GM12865 (cell line): ENCODE data around the gene PDE8B.

Experiments
- DNase-seq: peaks from one replicate; pipeline ENCODE4 v3.0.0; 2010; ENCODE audit warnings: low read depth
- H3K4me3 ChIP-seq: 2 replicates; pipeline ENCODE4 v1.5.1; 2011; ENCODE audit warnings: mild to moderate bottlenecking, low read depth, low read length, control low read depth
- TF ChIP-seq, protein P1 (sequence below): IDR thresholded peaks from 2 replicates; pipeline ENCODE4 v1.5.1; 2011; ENCODE audit warnings: low read length, control low read depth, low read depth, inconsistent platforms; ENCODE audit not compliant: insufficient read depth; ENCODE audit errors: missing control alignments

The PDE8B gene

DNA sequence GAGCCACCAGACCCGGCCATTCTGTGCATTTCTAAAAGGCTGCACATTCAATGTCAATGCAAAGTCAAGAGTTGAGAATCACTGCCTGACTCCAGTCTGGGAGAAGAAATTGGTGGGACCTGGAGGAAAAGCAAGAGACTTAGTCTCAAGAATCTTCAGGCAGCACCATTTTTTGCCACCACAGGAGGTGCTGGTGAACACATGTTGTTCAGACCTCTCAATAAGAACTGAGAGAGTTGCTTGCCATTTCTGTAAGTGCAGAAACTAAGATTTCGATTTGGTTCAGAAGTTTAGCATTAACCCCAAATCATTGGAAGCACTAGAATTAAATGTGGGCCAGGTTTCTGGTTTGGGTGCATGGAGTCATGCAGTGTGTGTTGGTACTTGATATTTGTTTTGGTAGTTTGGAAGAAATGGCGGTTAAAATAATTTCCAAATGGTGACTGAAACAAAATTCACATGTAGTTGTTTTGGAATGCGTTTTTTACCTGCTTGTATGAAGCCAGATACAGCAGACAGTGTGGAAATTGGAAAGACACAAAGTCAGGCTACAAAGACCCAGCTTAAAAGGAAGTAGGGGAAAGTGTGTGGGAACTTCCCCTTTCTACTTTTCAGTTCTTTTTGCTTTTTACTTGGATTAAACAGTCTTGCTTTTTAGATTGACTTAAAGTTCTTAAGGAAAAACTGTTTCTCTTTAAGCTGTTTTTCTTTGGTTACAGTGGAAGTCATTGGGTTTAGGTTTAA lies 20.4 kb downstream of the PDE8B start:
- TF ChIP-seq, protein P1, sequence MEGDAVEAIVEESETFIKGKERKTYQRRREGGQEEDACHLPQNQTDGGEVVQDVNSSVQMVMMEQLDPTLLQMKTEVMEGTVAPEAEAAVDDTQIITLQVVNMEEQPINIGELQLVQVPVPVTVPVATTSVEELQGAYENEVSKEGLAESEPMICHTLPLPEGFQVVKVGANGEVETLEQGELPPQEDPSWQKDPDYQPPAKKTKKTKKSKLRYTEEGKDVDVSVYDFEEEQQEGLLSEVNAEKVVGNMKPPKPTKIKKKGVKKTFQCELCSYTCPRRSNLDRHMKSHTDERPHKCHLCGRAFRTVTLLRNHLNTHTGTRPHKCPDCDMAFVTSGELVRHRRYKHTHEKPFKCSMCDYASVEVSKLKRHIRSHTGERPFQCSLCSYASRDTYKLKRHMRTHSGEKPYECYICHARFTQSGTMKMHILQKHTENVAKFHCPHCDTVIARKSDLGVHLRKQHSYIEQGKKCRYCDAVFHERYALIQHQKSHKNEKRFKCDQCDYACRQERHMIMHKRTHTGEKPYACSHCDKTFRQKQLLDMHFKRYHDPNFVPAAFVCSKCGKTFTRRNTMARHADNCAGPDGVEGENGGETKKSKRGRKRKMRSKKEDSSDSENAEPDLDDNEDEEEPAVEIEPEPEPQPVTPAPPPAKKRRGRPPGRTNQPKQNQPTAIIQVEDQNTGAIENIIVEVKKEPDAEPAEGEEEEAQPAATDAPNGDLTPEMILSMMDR: peak; percentile 20
- H3K4me3 ChIP-seq: no peak overlapping the region
- DNase-seq: peak; percentile 39

DNA sequence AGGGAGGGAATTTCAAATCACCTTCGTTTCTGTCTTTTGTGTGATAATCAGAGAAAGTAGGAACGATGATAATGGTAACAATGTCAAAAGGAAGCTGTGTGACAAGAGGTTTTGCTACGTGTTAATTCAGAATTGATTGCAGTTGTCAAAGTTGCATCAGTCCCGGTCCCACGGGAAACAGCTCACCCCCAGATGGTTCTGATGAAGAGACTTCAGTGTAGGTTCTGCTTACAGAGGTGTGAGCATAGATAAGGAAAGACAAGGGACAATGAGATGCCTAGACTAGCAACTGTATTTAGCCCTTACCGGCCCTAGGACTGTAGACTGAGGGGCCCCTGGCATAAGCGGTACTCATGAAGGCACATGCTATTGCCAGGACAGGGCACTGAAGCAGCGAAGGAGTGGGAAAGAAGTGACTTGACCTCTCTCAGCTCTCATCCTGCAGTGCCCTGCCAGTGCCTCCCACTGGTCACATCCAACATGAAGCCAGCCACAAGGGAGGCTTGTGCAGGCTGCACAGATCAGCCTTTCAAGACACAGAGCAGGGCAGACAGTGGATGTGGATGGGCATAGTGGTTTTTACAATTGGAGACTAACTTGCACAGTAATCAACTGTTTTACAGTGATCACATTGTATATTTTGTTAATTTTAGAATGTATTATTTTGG lies 21.1 kb downstream of the PDE8B start:
- DNase-seq: no peak
- no peak overlapping the region for H3K4me3 ChIP-seq
- TF ChIP-seq, protein P1: no peak

DNA sequence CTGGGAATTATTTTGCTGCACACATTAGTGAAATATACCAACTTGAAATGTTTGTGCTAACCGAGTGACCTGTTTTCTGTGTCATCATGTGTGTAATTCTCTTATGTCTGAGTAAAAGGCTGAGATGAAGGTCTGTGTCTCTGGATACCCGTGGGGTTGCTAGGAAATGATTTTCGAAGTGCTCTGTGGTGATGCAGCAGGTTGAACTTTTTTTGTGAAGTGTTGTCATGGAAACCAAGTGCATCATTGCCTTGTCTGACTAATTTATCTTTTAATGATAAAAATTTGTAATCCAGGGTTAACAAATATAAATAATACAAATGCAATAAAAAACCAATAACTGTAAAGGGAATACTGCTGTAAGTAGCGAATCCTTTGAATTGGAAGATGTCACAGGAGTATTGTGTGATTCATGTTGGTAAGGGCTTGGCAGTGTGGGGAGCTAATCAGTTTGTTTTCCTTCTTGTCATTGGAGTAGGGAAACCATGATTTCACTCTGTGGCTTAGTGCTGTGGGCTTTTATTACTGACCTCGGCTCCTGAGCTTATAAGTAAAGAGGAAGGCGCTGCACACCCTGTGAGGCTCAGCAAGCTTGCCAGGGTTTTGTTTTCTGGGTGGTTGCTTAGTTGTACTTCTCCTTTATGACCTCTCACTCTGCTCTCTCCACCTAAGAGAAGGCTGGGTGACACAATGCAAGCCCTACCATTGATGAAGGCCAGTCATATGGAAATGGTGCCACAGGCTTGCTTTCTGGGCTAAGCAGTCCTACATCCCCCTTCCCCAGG lies 22.3 kb downstream of the PDE8B start:
- peak; percentile 40 for DNase-seq
- no peak overlapping the region for H3K4me3 ChIP-seq
- TF ChIP-seq, protein P1: no peak

DNA sequence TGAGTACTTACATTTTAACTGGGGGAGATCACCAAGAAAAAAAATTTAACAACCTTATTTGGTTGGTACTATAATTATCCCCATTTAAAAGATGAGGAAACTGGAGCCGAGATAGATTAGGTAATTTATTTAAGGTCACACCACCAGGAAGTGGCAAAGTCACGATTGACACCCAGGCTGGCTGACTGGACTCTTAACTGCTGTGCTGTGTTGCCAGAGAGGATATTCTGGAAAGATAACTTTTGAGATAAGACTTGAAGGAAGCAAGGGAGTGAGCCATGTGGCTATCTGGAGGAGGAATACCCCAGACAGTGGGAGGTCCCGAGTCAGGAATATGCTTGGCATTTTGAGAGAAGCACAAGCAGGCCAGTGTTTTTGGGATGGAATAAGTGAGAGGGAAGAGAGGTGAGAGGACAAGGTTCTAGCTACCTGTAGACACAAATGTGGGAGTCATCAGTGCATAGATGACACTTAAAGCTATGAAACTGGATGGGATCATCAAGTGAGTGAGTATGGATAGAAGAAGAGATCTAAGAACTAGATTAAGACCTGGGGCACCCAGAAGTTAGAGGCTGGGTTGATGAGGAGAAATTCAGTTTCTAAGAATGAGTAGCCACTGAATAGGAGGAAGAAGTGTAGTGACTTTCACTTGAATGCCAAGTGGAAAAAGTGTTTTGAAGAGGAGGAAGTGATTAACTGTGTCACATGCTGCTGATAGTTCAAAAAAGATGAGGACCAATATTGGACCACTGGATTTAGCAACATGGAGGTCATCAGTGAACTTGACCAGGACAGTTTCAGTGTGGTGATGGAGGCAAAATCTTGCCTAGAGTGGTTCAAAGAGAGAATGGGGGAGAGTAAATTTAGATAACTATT lies 25.6 kb downstream of the PDE8B start:
- TF ChIP-seq, protein P1: no peak
- no peak for DNase-seq
- H3K4me3 ChIP-seq: no peak overlapping the region

DNA sequence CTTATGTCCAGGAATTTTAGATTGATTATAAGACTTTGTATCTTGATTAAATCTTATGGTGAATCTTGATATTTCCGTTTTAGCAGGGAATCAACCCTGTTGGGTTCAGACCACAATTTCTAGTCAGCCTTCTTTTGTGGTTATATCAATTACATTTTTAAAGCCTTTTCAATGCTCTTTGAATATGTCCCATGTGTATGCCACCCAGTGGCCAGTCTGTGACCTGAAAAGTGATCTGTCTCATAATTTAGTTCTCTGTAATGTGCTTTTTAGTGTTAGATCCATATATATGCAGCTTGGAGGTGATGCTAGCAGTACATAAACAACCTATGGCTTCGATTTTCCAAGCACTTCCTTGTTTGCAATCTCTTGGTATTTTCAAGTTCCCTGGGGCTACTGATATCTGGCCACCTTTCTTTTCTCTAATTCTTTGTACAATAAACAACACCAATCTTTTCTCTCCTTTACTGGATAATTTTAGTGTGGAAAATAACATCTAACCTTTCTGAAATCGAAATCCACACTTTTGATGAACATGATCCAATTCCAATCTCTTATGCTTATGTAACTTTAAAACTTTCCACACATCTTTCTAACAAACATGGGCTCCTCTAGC lies 28.8 kb downstream of the PDE8B start:
- no peak overlapping the region for H3K4me3 ChIP-seq
- DNase-seq: peak; percentile 40
- TF ChIP-seq, protein P1: peak; percentile 38

DNA sequence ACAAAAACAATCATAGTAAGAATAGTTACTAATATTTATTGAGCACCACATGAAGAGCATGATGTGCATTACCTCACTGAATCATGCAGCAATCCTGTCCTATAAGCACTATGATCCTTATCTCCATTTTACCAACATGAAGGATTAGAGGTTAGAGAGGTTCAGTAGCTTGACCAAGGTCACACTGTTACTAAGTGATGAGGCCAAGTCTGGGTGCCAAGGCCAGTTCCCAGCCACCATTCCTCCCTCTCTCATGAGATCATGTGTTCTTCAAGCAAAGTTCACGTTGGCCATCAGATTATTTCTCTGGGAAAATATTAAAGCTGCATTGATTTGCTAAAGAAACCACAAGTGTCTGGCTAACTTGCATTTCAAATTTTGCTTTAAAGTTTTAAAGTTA lies 31.0 kb downstream of the PDE8B start:
- TF ChIP-seq, protein P1: no peak
- DNase-seq: no peak
- no peak overlapping the region for H3K4me3 ChIP-seq
